ENCODE data around the gene OSBPL5.

DNA sequence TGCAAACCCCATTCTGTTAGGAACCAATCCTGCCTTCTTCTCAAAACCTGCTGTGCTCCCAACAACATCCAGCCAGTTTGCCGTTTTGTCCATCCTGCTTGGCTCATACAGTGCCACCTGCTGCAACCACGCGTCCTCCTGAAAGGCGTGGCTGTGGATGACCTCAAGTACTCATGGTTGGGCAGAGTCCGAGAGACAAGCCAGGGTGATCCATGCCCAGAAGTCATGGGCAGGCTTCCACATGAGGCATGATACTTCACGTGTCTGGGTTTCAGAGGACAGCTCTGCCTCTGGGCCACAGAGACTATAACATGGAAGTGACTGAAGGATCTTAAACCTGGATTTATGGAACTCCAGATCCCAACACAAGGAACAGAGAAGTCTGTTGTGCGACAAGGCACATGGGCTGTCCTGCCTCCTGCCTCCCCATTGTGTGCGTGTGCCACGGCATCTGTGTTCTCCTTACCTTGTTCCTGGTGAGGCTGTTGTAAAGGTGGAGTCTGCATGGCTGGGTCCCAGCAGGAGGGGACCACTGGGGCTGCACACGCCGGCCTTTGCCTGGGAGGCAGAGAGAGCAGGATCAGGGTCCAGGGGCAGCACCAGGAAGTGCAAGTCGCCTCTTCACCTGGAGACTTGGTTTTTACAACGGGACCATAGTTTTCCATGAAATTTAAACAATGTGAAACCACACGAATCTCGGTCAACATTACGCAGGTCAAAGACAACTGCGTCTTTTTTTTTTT lies 123.2 kb downstream of the OSBPL5 start:
- TF ChIP-seq CTCF (IDR thresholded peaks at IDR 0.05) (no peak), EP300 (IDR thresholded peaks at IDR 0.05) (no peak), POLR2A (IDR thresholded peaks at IDR 0.05; ENCODE audit: low read depth) (no peak)
